Measurements from ENCODE around the gene KCNIP1. TPM values are rescaled to one million over a fixed set of nuclear protein-coding genes. Genes with fewer than 3 reads are reported as not detected.

KCNIP1 gene
- total RNA-seq, 2 experiments from 2014 or later = not detected

DNA sequence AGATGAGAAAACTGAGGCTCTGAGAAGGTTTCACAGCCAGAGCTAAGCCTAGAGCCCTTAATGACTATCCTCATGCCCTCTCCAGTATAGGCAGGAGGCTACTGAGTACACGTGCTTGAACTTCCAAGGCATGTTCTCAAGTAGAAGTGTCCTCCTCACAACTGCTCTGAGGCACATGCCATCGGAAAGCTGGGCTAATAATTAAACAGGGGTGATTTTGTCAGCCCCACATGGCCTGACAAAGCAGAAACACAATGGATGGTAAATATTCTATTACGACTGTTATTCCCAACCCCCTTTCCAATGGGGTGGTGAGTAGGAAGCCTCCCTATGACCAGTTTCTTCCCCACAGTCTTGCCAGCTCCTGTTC, 34.3 kb downstream of the KCNIP1 start:
- Histone ChIP-seq H3K27me3 (ENCODE audit: control insufficient read depth in 1 of 2, insufficient read depth in 2 of 2, low read length in 2 of 2) (peaks cover 0 to 3% of the 10 kb centered on the region in 2 experiments), H3K27ac (ENCODE audit: low read depth in 1 of 2, low read length in 2 of 2) (no peak overlapping the region), H3K9me3 (ENCODE audit: control insufficient read depth in 1 of 2, insufficient read depth in 1 of 2, low read length in 2 of 2) (no peaks in the 10 kb centered on the region), H3K4me1 (ENCODE audit: insufficient read depth, low read length) (no peaks in the 10 kb centered on the region), H3K4me3 (ENCODE audit: low read length) (no peak overlapping the region), H3K36me3 (ENCODE audit: insufficient read depth, low read length) (no peaks in the 10 kb centered on the region)
- intact Hi-C loops (cut with DNase I, micrococcal nuclease) = no loop called here
- POLR2A ChIA-PET = no interaction called here
- no peaks in the 10 kb centered on the region for H3K4me1 Mint-ChIP-seq (ENCODE audit: low read depth)
- DNase-seq (no peak), ATAC-seq (ENCODE audit: poor library complexity) (no peak)
- H3K9me3 Mint-ChIP-seq = no peaks in the 10 kb centered on the region
- CTCF ChIA-PET = no interaction called here
- no peak overlapping the region for H3K27ac Mint-ChIP-seq
- H3K36me3 Mint-ChIP-seq (ENCODE audit: low read depth) = no peaks in the 10 kb centered on the region
- TF ChIP-seq, protein P1, sequence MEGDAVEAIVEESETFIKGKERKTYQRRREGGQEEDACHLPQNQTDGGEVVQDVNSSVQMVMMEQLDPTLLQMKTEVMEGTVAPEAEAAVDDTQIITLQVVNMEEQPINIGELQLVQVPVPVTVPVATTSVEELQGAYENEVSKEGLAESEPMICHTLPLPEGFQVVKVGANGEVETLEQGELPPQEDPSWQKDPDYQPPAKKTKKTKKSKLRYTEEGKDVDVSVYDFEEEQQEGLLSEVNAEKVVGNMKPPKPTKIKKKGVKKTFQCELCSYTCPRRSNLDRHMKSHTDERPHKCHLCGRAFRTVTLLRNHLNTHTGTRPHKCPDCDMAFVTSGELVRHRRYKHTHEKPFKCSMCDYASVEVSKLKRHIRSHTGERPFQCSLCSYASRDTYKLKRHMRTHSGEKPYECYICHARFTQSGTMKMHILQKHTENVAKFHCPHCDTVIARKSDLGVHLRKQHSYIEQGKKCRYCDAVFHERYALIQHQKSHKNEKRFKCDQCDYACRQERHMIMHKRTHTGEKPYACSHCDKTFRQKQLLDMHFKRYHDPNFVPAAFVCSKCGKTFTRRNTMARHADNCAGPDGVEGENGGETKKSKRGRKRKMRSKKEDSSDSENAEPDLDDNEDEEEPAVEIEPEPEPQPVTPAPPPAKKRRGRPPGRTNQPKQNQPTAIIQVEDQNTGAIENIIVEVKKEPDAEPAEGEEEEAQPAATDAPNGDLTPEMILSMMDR (IDR thresholded peaks at IDR 0.05) = no peak
- no peak overlapping the region for H3K4me3 Mint-ChIP-seq
- peaks cover 37% of the 10 kb centered on the region for H3K27me3 Mint-ChIP-seq

DNA sequence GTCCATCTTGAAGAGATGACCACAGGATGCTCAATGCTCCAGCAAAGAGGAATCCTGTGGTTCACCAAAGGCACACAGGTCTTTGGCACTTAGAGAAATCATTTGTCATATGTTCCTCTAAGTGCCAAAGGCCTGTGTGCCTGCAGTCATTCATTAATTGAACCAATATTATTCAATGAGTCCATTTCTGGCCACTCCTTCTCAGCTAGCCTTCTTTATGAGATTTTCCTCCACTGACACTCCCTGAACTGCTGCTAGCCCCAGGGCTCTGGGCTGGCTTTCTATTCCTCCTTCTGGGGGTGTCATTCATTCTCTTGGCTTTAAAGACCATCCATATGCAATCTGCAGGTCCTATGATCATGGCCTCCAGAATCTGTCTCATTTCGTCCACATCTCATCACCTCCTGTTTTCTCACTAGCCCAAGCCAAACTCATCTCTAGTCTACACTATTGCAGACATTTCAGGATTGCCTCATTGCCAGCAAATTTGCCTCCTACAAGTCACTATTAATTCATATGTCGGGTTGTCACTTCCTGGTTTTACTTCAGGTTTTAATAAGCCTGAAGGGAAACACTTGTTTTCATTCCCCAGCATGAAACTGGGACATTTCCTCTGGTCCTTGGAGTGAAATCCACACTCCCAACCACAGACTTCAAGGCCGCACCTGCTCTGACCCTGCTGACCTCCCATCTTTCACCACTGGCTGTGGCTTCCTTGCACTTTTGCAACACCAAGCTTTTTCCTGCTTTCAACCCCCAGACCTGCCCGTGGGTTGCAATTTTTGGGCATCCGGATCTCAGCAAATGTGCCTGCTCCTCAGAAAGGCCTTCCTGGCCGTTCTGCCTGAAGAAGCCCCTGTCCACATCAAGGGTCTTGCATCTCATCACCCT, 35.1 kb downstream of the KCNIP1 start:
- no peaks in the 10 kb centered on the region for H3K4me1 Mint-ChIP-seq (ENCODE audit: low read depth)
- DNase-seq (peak in 1 of 14 experiments; percentile 5), ATAC-seq (ENCODE audit: poor library complexity) (no peak)
- H3K9me3 Mint-ChIP-seq = no peaks in the 10 kb centered on the region
- TF ChIP-seq, protein P1 (IDR thresholded peaks at IDR 0.05) = no peak
- intact Hi-C loops (cut with DNase I, micrococcal nuclease) = no loop called here
- H3K27me3 Mint-ChIP-seq = peaks cover 32% of the 10 kb centered on the region
- Histone ChIP-seq H3K27ac (ENCODE audit: low read depth in 1 of 2, low read length in 2 of 2) (no peak overlapping the region), H3K36me3 (ENCODE audit: insufficient read depth, low read length) (no peaks in the 10 kb centered on the region), H3K9me3 (ENCODE audit: control insufficient read depth in 1 of 2, insufficient read depth in 1 of 2, low read length in 2 of 2) (no peaks in the 10 kb centered on the region), H3K27me3 (ENCODE audit: control insufficient read depth in 1 of 2, insufficient read depth in 2 of 2, low read length in 2 of 2) (peaks cover 0 to 3% of the 10 kb centered on the region in 2 experiments), H3K4me1 (ENCODE audit: insufficient read depth, low read length) (no peaks in the 10 kb centered on the region), H3K4me3 (ENCODE audit: low read length) (no peak overlapping the region)
- ChIA-PET POLR2A (no interaction called here), CTCF (no interaction called here)
- H3K27ac Mint-ChIP-seq = no peak overlapping the region
- no peaks in the 10 kb centered on the region for H3K36me3 Mint-ChIP-seq (ENCODE audit: low read depth)
- no peak overlapping the region for H3K4me3 Mint-ChIP-seq

DNA sequence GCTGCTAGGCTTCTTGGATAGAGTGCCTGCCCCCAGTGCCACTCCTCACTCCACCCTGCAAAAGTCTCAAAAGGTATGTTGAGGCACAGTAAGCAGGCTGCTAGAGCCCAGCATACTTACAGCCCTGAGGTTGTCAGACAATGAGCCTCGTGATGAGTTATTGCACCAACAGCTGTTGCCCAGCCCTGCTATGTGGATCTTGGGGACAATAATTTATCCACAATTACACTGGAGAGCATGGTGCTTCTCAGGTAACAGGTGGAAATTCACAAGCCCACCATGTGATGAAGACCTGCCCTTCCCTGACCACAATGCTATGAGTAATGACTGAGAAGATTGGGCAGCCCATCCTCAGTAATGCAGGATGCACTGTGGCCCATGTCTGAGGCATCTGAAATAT, 36.5 kb downstream of the KCNIP1 start:
- Mint-ChIP-seq H3K27me3 (peaks cover 28% of the 10 kb centered on the region), H3K9me3 (peaks cover under 1% of the 10 kb centered on the region), H3K36me3 (ENCODE audit: low read depth) (no peaks in the 10 kb centered on the region), H3K4me1 (ENCODE audit: low read depth) (no peaks in the 10 kb centered on the region), H3K4me3 (no peak overlapping the region), H3K27ac (no peak overlapping the region)
- intact Hi-C loops (cut with DNase I, micrococcal nuclease) = no loop called here
- Histone ChIP-seq H3K9me3 (ENCODE audit: control insufficient read depth in 1 of 2, insufficient read depth in 1 of 2, low read length in 2 of 2) (peaks cover 0 to 5% of the 10 kb centered on the region in 2 experiments), H3K27ac (ENCODE audit: low read depth in 1 of 2, low read length in 2 of 2) (no peak overlapping the region), H3K4me1 (ENCODE audit: insufficient read depth, low read length) (no peaks in the 10 kb centered on the region), H3K36me3 (ENCODE audit: insufficient read depth, low read length) (no peaks in the 10 kb centered on the region), H3K27me3 (ENCODE audit: control insufficient read depth in 1 of 2, insufficient read depth in 2 of 2, low read length in 2 of 2) (peaks cover 0 to 3% of the 10 kb centered on the region in 2 experiments), H3K4me3 (ENCODE audit: low read length) (no peak overlapping the region)
- ChIA-PET POLR2A (no interaction called here), CTCF (no interaction called here)
- ATAC-seq (ENCODE audit: poor library complexity) (no peak), DNase-seq (no peak)
- TF ChIP-seq, protein P1 (IDR thresholded peaks at IDR 0.05) = no peak

Data from CD4-positive, alpha-beta T cell (primary cell).